ENCODE data around the gene PLCB2. TPM values are rescaled to one million over a fixed set of nuclear protein-coding genes. Genes with fewer than 3 reads are reported as not detected.

Gene PLCB2
- total RNA-seq, 1 experiment from 2014 or later, result 7.4 TPM

DNA sequence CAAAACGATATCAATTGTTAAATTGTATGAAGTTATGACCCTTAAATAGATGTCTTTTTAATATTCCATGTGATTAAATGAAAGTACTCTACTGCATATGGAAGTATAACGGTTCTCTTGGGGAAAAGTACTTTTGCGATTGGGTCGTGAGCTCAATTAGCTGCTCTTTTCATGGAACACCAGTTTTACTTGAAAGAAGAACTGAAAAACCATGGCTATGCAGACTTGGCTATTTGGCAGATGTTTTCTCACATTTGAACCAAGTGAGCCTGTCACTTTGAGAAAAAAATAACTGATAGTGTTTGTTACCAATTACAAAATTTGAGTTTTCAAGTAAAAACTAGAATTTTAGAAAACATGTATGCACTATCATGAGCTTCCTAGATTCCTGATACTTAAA is 9.8 kb upstream of the PLCB2 start:
- Histone ChIP-seq H3K23me2 (ENCODE audit: insufficient read length, low read depth, low read length, poor library complexity, severe bottlenecking) (no peaks in the 10 kb centered on the region), H3K9me3 (ENCODE audit: control insufficient read depth, low read depth, low read length) (no peaks in the 10 kb centered on the region), H3K23ac (ENCODE audit: insufficient read length, low read depth, low read length) (no peak overlapping the region), H2BK15ac (ENCODE audit: low read depth, low read length) (no peak overlapping the region), H3K18ac (ENCODE audit: insufficient read length, low read depth, low read length) (no peak overlapping the region), H2BK120ac (ENCODE audit: low read depth, low read length, poor library complexity, severe bottlenecking) (no peak overlapping the region), H2BK20ac (ENCODE audit: low read depth, low read length, poor library complexity, severe bottlenecking) (no peak overlapping the region), H4K91ac (ENCODE audit: insufficient read length, low read depth, low read length) (no peak overlapping the region), H2AK5ac (ENCODE audit: insufficient read length, low read length) (no peak overlapping the region), H2BK5ac (ENCODE audit: insufficient read length, low read length) (no peak overlapping the region), H3K4me1 (ENCODE audit: insufficient read depth, low read length) (no peaks in the 10 kb centered on the region), H3T11ph (ENCODE audit: low read length) (no peak overlapping the region), H3K4me2 (ENCODE audit: insufficient read depth, insufficient read length, low read length) (no peak overlapping the region), H4K8ac (replicated peaks; ENCODE audit: insufficient read length, low read depth, low read length) (no peak overlapping the region), H3K56ac (ENCODE audit: insufficient read length, low read depth, low read length) (no peak overlapping the region), H2AFZ (ENCODE audit: low read length) (no peak overlapping the region), H3K14ac (ENCODE audit: insufficient read depth, low read length) (no peak overlapping the region), H3K79me1 (ENCODE audit: insufficient read depth, low read depth, low read length, poor library complexity, severe bottlenecking) (no peaks in the 10 kb centered on the region), H4K20me1 (ENCODE audit: control insufficient read depth, insufficient read depth, insufficient read length) (no peaks in the 10 kb centered on the region), H3K4ac (ENCODE audit: low read depth, low read length) (no peak overlapping the region), H3K27me3 (ENCODE audit: insufficient read depth, low read length) (no peaks in the 10 kb centered on the region; the same call in 1 of the 2 replicates), H2BK12ac (ENCODE audit: insufficient read length, low read depth, low read length) (no peak overlapping the region), H3K9ac (ENCODE audit: extremely low read depth, insufficient read length, low read length) (no peak overlapping the region), H3K27ac (ENCODE audit: insufficient read length, low read depth, low read length) (no peak overlapping the region), H4K5ac (ENCODE audit: insufficient read length, low read depth, low read length) (no peak overlapping the region), H3K79me2 (ENCODE audit: insufficient read depth, low read length) (no peaks in the 10 kb centered on the region)
- no peaks in the 10 kb centered on the region for H3K36me3 Mint-ChIP-seq (ENCODE audit: insufficient read depth in 1 of 3, low read depth in 3 of 3)
- no peak overlapping the region for H3K27ac Mint-ChIP-seq
- no peak overlapping the region for H3K4me3 Mint-ChIP-seq
- H3K4me1 Mint-ChIP-seq, result peaks cover 17 to 25% of the 10 kb centered on the region in 2 experiments
- peaks cover 0 to 4% of the 10 kb centered on the region in 2 experiments; a peak in 1 of 5 replicates for H3K9me3 Mint-ChIP-seq
- no peak for DNase-seq
- peaks cover 50% of the 10 kb centered on the region for H3K27me3 Mint-ChIP-seq (ENCODE audit: low read depth)
- WGBS (ENCODE audit: extremely low coverage, insufficient read length, low lambda C conversion rate), result no CpG with 5 or more reads among the region's 4 CpGs
- TF ChIP-seq, protein P1, sequence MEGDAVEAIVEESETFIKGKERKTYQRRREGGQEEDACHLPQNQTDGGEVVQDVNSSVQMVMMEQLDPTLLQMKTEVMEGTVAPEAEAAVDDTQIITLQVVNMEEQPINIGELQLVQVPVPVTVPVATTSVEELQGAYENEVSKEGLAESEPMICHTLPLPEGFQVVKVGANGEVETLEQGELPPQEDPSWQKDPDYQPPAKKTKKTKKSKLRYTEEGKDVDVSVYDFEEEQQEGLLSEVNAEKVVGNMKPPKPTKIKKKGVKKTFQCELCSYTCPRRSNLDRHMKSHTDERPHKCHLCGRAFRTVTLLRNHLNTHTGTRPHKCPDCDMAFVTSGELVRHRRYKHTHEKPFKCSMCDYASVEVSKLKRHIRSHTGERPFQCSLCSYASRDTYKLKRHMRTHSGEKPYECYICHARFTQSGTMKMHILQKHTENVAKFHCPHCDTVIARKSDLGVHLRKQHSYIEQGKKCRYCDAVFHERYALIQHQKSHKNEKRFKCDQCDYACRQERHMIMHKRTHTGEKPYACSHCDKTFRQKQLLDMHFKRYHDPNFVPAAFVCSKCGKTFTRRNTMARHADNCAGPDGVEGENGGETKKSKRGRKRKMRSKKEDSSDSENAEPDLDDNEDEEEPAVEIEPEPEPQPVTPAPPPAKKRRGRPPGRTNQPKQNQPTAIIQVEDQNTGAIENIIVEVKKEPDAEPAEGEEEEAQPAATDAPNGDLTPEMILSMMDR (conservative IDR thresholded peaks at IDR 0.05), result no peak

Measured in H9 (cell line).